BLaER1 treated with 17β-estradiol and CSF1 and Interleukin-3, amounts not matched to agents 10 nM and 100 nM (cell line): ENCODE measurements around the gene EMX2.

Experiments used
- H3K27ac ChIP-seq, 11 experiments: shearing (Covaris generic); formaldehyde crosslinking; 2 replicates each; pipeline ENCODE4 v1.8.1; 2022
- H3K27me3 ChIP-seq, 11 experiments: shearing (Covaris generic); formaldehyde crosslinking; 2 replicates each; pipeline ENCODE4 v1.8.1; 2022
- H3K36me3 ChIP-seq, 11 experiments: shearing (Covaris generic); formaldehyde crosslinking; 2 replicates each; pipeline ENCODE4 v1.8.1; 2022
- H3K4me1 ChIP-seq, 10 experiments: shearing (Covaris generic); formaldehyde crosslinking; 2 replicates each; pipeline ENCODE4 v1.8.1; 2022
- H3K4me2 ChIP-seq, 11 experiments: shearing (Covaris generic); formaldehyde crosslinking; 2 replicates each; pipeline ENCODE4 v1.8.1; 2022
- H3K4me3 ChIP-seq, 10 experiments: shearing (Covaris generic); formaldehyde crosslinking; 2 replicates each; pipeline ENCODE4 v1.8.1; 2022
- H3K9ac ChIP-seq, 11 experiments: shearing (Covaris generic); formaldehyde crosslinking; 2 replicates each; pipeline ENCODE4 v1.8.1; 2022
- H3K9me3 ChIP-seq, 11 experiments: shearing (Covaris generic); formaldehyde crosslinking; replicated peaks in 1 of 11; 2 replicates each; pipeline ENCODE4 v1.8.1; 2022
- H4K20me1 ChIP-seq, 11 experiments: shearing (Covaris generic); formaldehyde crosslinking; 2 replicates each; pipeline ENCODE4 v1.8.1; 2022
- Cebpa-rat ChIP-seq, 11 experiments: shearing (Covaris generic); IDR thresholded peaks; 2 replicates each; pipeline ENCODE4 v1.8.1; 2022

EMX2 gene

GRCh38 chr10:117560942-117561341 lies 18.4 kb downstream of the EMX2 start:
- no peak overlapping the region for H3K27ac ChIP-seq
- H3K9me3 ChIP-seq, result no peaks in the 10 kb centered on the region
- H3K4me2 ChIP-seq, result no peak overlapping the region
- no peak for TF ChIP-seq Cebpa-rat (IDR thresholded peaks at IDR 0.05)
- H3K4me1 ChIP-seq, result peaks cover 0 to 7% (median 4%) of the 10 kb centered on the region in 10 experiments; a peak in 7 of 20 replicates
- no peak overlapping the region for H3K4me3 ChIP-seq
- peaks cover 0 to 7% (median 5%) of the 10 kb centered on the region in 11 experiments; a peak in 15 of 22 replicates for H3K27me3 ChIP-seq
- H3K9ac ChIP-seq, result no peak overlapping the region
- no peaks in the 10 kb centered on the region for H3K36me3 ChIP-seq
- peaks cover 0 to 3% (median 0%) of the 10 kb centered on the region in 11 experiments; a peak in 1 of 22 replicates for H4K20me1 ChIP-seq

GRCh38 chr10:117562220-117562619 lies 19.7 kb downstream of the EMX2 start:
- H4K20me1 ChIP-seq, result no peaks in the 10 kb centered on the region
- H3K9me3 ChIP-seq, result no peaks in the 10 kb centered on the region
- no peaks in the 10 kb centered on the region for H3K36me3 ChIP-seq
- H3K27ac ChIP-seq, result no peak overlapping the region
- H3K4me3 ChIP-seq, result no peak overlapping the region
- no peak for TF ChIP-seq Cebpa-rat (IDR thresholded peaks at IDR 0.05)
- no peak overlapping the region for H3K4me2 ChIP-seq
- H3K27me3 ChIP-seq, result no peaks in the 10 kb centered on the region; a peak in 1 of 22 replicates
- no peak overlapping the region for H3K9ac ChIP-seq
- peaks cover 0 to 7% (median 4%) of the 10 kb centered on the region in 10 experiments; a peak in 7 of 20 replicates for H3K4me1 ChIP-seq

GRCh38 chr10:117562896-117563737 lies 20.6 kb downstream of the EMX2 start:
- H3K4me3 ChIP-seq, result no peak overlapping the region

GRCh38 chr10:117563780-117564179 lies 21.2 kb downstream of the EMX2 start:
- no peaks in the 10 kb centered on the region for H3K36me3 ChIP-seq
- no peak overlapping the region for H3K27ac ChIP-seq
- no peak for TF ChIP-seq Cebpa-rat (IDR thresholded peaks at IDR 0.05)
- H3K9ac ChIP-seq, result no peak overlapping the region
- no peaks in the 10 kb centered on the region for H4K20me1 ChIP-seq
- no peaks in the 10 kb centered on the region for H3K9me3 ChIP-seq
- H3K27me3 ChIP-seq, result no peaks in the 10 kb centered on the region; a peak in 1 of 22 replicates
- H3K4me3 ChIP-seq, result no peak overlapping the region
- H3K4me2 ChIP-seq, result no peak overlapping the region
- no peaks in the 10 kb centered on the region for H3K4me1 ChIP-seq

More at GRCh38 chr10:117562896-117563737, 20.6 kb downstream of the EMX2 start:
- no peak overlapping the region for H3K4me2 ChIP-seq
- no peaks in the 10 kb centered on the region for H3K9me3 ChIP-seq
- H3K27ac ChIP-seq, result no peak overlapping the region
- no peaks in the 10 kb centered on the region for H3K36me3 ChIP-seq
- TF ChIP-seq Cebpa-rat (IDR thresholded peaks at IDR 0.05), result no peak
- H3K27me3 ChIP-seq, result no peaks in the 10 kb centered on the region; a peak in 1 of 22 replicates
- H4K20me1 ChIP-seq, result no peaks in the 10 kb centered on the region
- H3K9ac ChIP-seq, result no peak overlapping the region
- H3K4me1 ChIP-seq, result peaks cover 0 to 5% (median 3%) of the 10 kb centered on the region in 10 experiments; a peak in 7 of 20 replicates

- H3K36me3 ChIP-seq, result no peaks in the 10 kb centered on the region
- H3K4me3 ChIP-seq, result no peak overlapping the region
- no peaks in the 10 kb centered on the region for H3K4me1 ChIP-seq
- TF ChIP-seq Cebpa-rat (IDR thresholded peaks at IDR 0.05), result no peak
- H3K27ac ChIP-seq, result no peak overlapping the region
- no peak overlapping the region for H3K9ac ChIP-seq
- H3K27me3 ChIP-seq, result no peaks in the 10 kb centered on the region; a peak in 1 of 22 replicates
- H3K9me3 ChIP-seq, result no peaks in the 10 kb centered on the region
- H4K20me1 ChIP-seq, result no peaks in the 10 kb centered on the region
- H3K4me2 ChIP-seq, result no peak overlapping the region
These were observed 22.5 kb downstream of the EMX2 start for GRCh38 chr10:117565068-117565467.

- H3K4me1 ChIP-seq, result no peaks in the 10 kb centered on the region
- H3K36me3 ChIP-seq, result no peaks in the 10 kb centered on the region
- no peaks in the 10 kb centered on the region for H4K20me1 ChIP-seq
- H3K9ac ChIP-seq, result no peak overlapping the region
- no peak overlapping the region for H3K4me2 ChIP-seq
- H3K27ac ChIP-seq, result no peak overlapping the region
- TF ChIP-seq Cebpa-rat (IDR thresholded peaks at IDR 0.05), result no peak
- no peaks in the 10 kb centered on the region for H3K9me3 ChIP-seq
- no peak overlapping the region for H3K4me3 ChIP-seq
- no peaks in the 10 kb centered on the region; a peak in 1 of 22 replicates for H3K27me3 ChIP-seq
These were observed 25.8 kb downstream of the EMX2 start for GRCh38 chr10:117568334-117568733.

- Histone ChIP-seq H3K9ac (no peak overlapping the region), H3K4me3 (no peak overlapping the region)
These were observed 27.3 kb downstream of the EMX2 start for GRCh38 chr10:117569610-117570390.

GRCh38 chr10:117570880-117571279 lies 28.3 kb downstream of the EMX2 start:
- Histone ChIP-seq H3K4me1 (no peaks in the 10 kb centered on the region), H3K4me2 (no peak overlapping the region), H3K9me3 (no peaks in the 10 kb centered on the region), H3K36me3 (no peaks in the 10 kb centered on the region), H3K9ac (no peak overlapping the region), H4K20me1 (no peaks in the 10 kb centered on the region), H3K4me3 (no peak overlapping the region), H3K27me3 (no peaks in the 10 kb centered on the region), H3K27ac (no peak overlapping the region)
- no peak for TF ChIP-seq Cebpa-rat (IDR thresholded peaks at IDR 0.05)

More at GRCh38 chr10:117569610-117570390, 27.3 kb downstream of the EMX2 start:
- H3K27ac ChIP-seq, result no peak overlapping the region
- no peak for TF ChIP-seq Cebpa-rat (IDR thresholded peaks at IDR 0.05)
- no peaks in the 10 kb centered on the region for H3K27me3 ChIP-seq
- H4K20me1 ChIP-seq, result no peaks in the 10 kb centered on the region
- no peak overlapping the region for H3K4me2 ChIP-seq
- H3K4me1 ChIP-seq, result no peaks in the 10 kb centered on the region
- no peaks in the 10 kb centered on the region for H3K36me3 ChIP-seq
- H3K9me3 ChIP-seq, result no peaks in the 10 kb centered on the region

- Histone ChIP-seq H3K4me2 (no peak overlapping the region), H3K4me3 (no peak overlapping the region), H3K9me3 (no peaks in the 10 kb centered on the region), H4K20me1 (no peaks in the 10 kb centered on the region; a peak in 1 of 22 replicates), H3K36me3 (no peaks in the 10 kb centered on the region), H3K27ac (no peak overlapping the region), H3K4me1 (no peaks in the 10 kb centered on the region), H3K9ac (no peak overlapping the region), H3K27me3 (no peaks in the 10 kb centered on the region)
- no peak for TF ChIP-seq Cebpa-rat (IDR thresholded peaks at IDR 0.05)
These were observed 32.1 kb downstream of the EMX2 start for GRCh38 chr10:117574498-117575146.
